IMR-90 (cell line): ENCODE results near the gene CDX1. TPM values are rescaled to one million over a fixed set of nuclear protein-coding genes. Genes with fewer than 3 reads are reported as not detected.

ENCODE experiments used
- ATAC-seq: fragments of 200-7000 bp; cut with Tn5 transposase; 2 replicates; pipeline ENCODE4 v1.9.1; 2020; ENCODE audit warnings: low read depth, mild to moderate bottlenecking, moderate library complexity
- BruUV-seq: library from RNA; stranded (reverse); fragments of 400-500 nt; replicated peaks from 2 replicates; lab custom pipeline; 2021; lab: Mats Ljungman, UMichigan
- CTCF ChIA-PET: fragments of 300-600 bp; formaldehyde crosslinking; extraction: SDS; loops from one replicate; lab custom pipeline; 2021; ENCODE audit warnings: antibody characterized with exemption; lab: Yijun Ruan, JAX
- POLR2A ChIA-PET: fragments of 300-600 bp; sonication (Branson Sonifier 250); formaldehyde crosslinking; loops from one replicate; lab custom pipeline; 2022; ENCODE audit warnings: antibody characterized with exemption; ENCODE audit not compliant: unreplicated experiment; lab: Charles Lee
- DNase-seq: peaks from one replicate; pipeline ENCODE4 v3.0.0; 2013
- H2AFZ ChIP-seq: replicated peaks from 2 replicates; pipeline ENCODE3; 2013; ENCODE audit warnings: low read length, mild to moderate bottlenecking; ENCODE audit not compliant: poor library complexity
- H2AK5ac ChIP-seq: 2 replicates; pipeline ENCODE4 v1.6.1; 2013; ENCODE audit warnings: low read depth, low read length, inconsistent platforms
- H2AK9ac ChIP-seq: replicated peaks from 2 replicates; pipeline ENCODE3; 2013; ENCODE audit warnings: mild to moderate bottlenecking, low read depth, low read length, moderate library complexity; ENCODE audit not compliant: poor library complexity
- H2BK120ac ChIP-seq: 2 replicates; pipeline ENCODE4 v1.6.1; 2013; ENCODE audit warnings: low read depth, low read length, inconsistent platforms
- H2BK15ac ChIP-seq: 3 replicates; pipeline ENCODE4 v1.6.1; 2013; ENCODE audit warnings: low read depth, low read length, inconsistent platforms
- H2BK20ac ChIP-seq: 2 replicates; pipeline ENCODE4 v1.6.1; 2013; ENCODE audit warnings: low read depth, mild to moderate bottlenecking, inconsistent platforms, low read length, moderate library complexity
- H2BK5ac ChIP-seq: 2 replicates; pipeline ENCODE4 v1.6.1; 2013; ENCODE audit warnings: mild to moderate bottlenecking, low read depth, low read length, inconsistent platforms; ENCODE audit not compliant: poor library complexity, severe bottlenecking
- H3K14ac ChIP-seq: replicated peaks from 2 replicates; pipeline ENCODE4 v1.6.1; 2013; ENCODE audit warnings: low read depth, low read length, inconsistent platforms
- H3K18ac ChIP-seq: 2 replicates; pipeline ENCODE4 v1.6.1; 2013; ENCODE audit warnings: low read depth, low read length, control low read depth
- H3K23ac ChIP-seq: 2 replicates; pipeline ENCODE4 v1.6.1; 2013; ENCODE audit warnings: low read depth, low read length, inconsistent platforms
- H3K27ac ChIP-seq: 2 replicates; pipeline ENCODE4 v1.5.1; 2013; ENCODE audit warnings: mild to moderate bottlenecking, control low read depth, low read length; ENCODE audit not compliant: insufficient read depth
- H3K27me3 ChIP-seq: 2 replicates; pipeline ENCODE4 v1.6.1; 2013; ENCODE audit warnings: low read length; ENCODE audit not compliant: control insufficient read depth, insufficient read depth
- H3K36me3 ChIP-seq: 2 replicates; pipeline ENCODE4 v1.6.1; 2013; ENCODE audit warnings: low read length, mixed read lengths; ENCODE audit not compliant: control insufficient read depth, insufficient read depth
- H3K4ac ChIP-seq: 2 replicates; pipeline ENCODE4 v1.6.1; 2013; ENCODE audit warnings: low read depth, low read length, inconsistent platforms
- H3K4me1 ChIP-seq: 2 replicates; pipeline ENCODE4 v1.6.1; 2013; ENCODE audit warnings: low read length, mixed read lengths; ENCODE audit not compliant: control insufficient read depth, insufficient read depth
- H3K4me2 ChIP-seq: 2 replicates; pipeline ENCODE4 v1.6.1; 2013; ENCODE audit warnings: low read depth, mild to moderate bottlenecking, control low read depth, low read length, moderate library complexity
- H3K4me3 ChIP-seq: 2 replicates; pipeline ENCODE4 v1.5.1; 2013; ENCODE audit warnings: low read depth, mild to moderate bottlenecking, control low read depth, low read length, moderate library complexity; ENCODE audit not compliant: insufficient read depth
- H3K56ac ChIP-seq: 2 replicates; pipeline ENCODE4 v1.6.1; 2013; ENCODE audit warnings: low read length, inconsistent platforms; ENCODE audit not compliant: insufficient read depth; ENCODE audit errors: extremely low read depth
- H3K79me1 ChIP-seq, 2 experiments: 2 replicates each; pipeline ENCODE4 v1.6.1; 2013; ENCODE audit warnings: low read length in 2 of 2, inconsistent platforms in 1 of 2, low read depth in 1 of 2
- H3K9ac ChIP-seq: 2 replicates; pipeline ENCODE4 v1.6.1; 2013; ENCODE audit warnings: low read depth, low read length, control low read depth
- H3K9me1 ChIP-seq: 2 replicates; pipeline ENCODE4 v1.6.1; 2013; ENCODE audit warnings: low read length, inconsistent platforms; ENCODE audit not compliant: insufficient read depth
- H3K9me3 ChIP-seq: 2 replicates; pipeline ENCODE4 v1.6.1; 2013; ENCODE audit warnings: low read length; ENCODE audit not compliant: control insufficient read depth, insufficient read depth
- H4K20me1 ChIP-seq: 2 replicates; pipeline ENCODE4 v1.6.1; 2013; ENCODE audit warnings: low read length, inconsistent platforms; ENCODE audit not compliant: insufficient read depth
- H4K5ac ChIP-seq: 2 replicates; pipeline ENCODE4 v1.6.1; 2013; ENCODE audit warnings: mild to moderate bottlenecking, low read depth, low read length, control low read depth
- H4K8ac ChIP-seq, 2 experiments: 2 replicates each; pipeline ENCODE4 v1.6.1; 2013; ENCODE audit warnings: low read depth in 2 of 2, low read length in 2 of 2, control low read depth in 1 of 2, inconsistent platforms in 1 of 2
- H4K91ac ChIP-seq: 2 replicates; pipeline ENCODE4 v1.6.1; 2013; ENCODE audit warnings: low read depth, low read length, inconsistent platforms; ENCODE audit not compliant: insufficient read depth
- CEBPB ChIP-seq: IDR thresholded peaks from 2 replicates; pipeline ENCODE4 v1.6.1; 2012; ENCODE audit warnings: low read depth, low read length, improper control_type of control experiment
- CHD1 ChIP-seq: IDR thresholded peaks from 2 replicates; pipeline ENCODE4 v1.6.1; 2012; ENCODE audit warnings: low read depth, low read length, improper control_type of control experiment
- CTCF ChIP-seq: conservative IDR thresholded peaks from 2 replicates; pipeline ENCODE4 v1.5.1; 2012; ENCODE audit warnings: mild to moderate bottlenecking, low read depth, low read length, improper control_type of control experiment
- ELK1 ChIP-seq: fragments of 150-350 bp; IDR thresholded peaks from 2 replicates; pipeline ENCODE4 v1.6.1; 2016; ENCODE audit warnings: low read depth, mild to moderate bottlenecking, low read length, moderate library complexity, borderline replicate concordance
- FOS ChIP-seq: fragments of 150-350 bp; IDR thresholded peaks from 2 replicates; pipeline ENCODE4 v1.6.1; 2016; ENCODE audit warnings: low read depth, low read length
- MAFK ChIP-seq: IDR thresholded peaks from 2 replicates; pipeline ENCODE4 v1.6.1; 2012; ENCODE audit warnings: low read depth, low read length, improper control_type of control experiment
- MAZ ChIP-seq: IDR thresholded peaks from 2 replicates; pipeline ENCODE4 v1.6.1; 2012; ENCODE audit warnings: low read depth, mild to moderate bottlenecking, low read length, improper control_type of control experiment, moderate library complexity, borderline replicate concordance
- NFE2L2 ChIP-seq: fragments of 150-350 bp; IDR thresholded peaks from 2 replicates; pipeline ENCODE4 v1.6.1; 2016; ENCODE audit warnings: low read depth, mild to moderate bottlenecking, low read length
- POLR2A ChIP-seq: IDR thresholded peaks from 2 replicates; pipeline ENCODE4 v1.6.1; 2012; ENCODE audit warnings: mild to moderate bottlenecking, low read depth, low read length
- RAD21 ChIP-seq: IDR thresholded peaks from 2 replicates; pipeline ENCODE4 v1.6.1; 2012; ENCODE audit warnings: low read length, improper control_type of control experiment
- RFX5 ChIP-seq: IDR thresholded peaks from 2 replicates; pipeline ENCODE4 v1.8.0; 2012; ENCODE audit warnings: low read depth, mild to moderate bottlenecking, low read length, moderate library complexity
- SMC3 ChIP-seq: fragments of 150-350 bp; IDR thresholded peaks from 2 replicates; pipeline ENCODE4 v1.6.1; 2016; ENCODE audit warnings: low read depth, mild to moderate bottlenecking, antibody characterized with exemption, low read length, moderate library complexity
- USF2 ChIP-seq: fragments of 150-350 bp; IDR thresholded peaks from 2 replicates; pipeline ENCODE4 v1.6.1; 2017; ENCODE audit warnings: mild to moderate bottlenecking, antibody characterized with exemption, low read length, low read depth
- WGBS, 2 experiments: methylation state at CpG; one replicate each; pipeline versions ENCODE4 v1.1.5 to v1.1.7; 2013; ENCODE audit warnings: missing lambda C conversion rate in 2 of 2; ENCODE audit not compliant: insufficient read length in 1 of 2; ENCODE audit errors: extremely low coverage in 2 of 2; 5-methylcytosine and 5-hydroxymethylcytosine counted together
- dilution Hi-C: fragments of 300-500 bp; cut with HindIII; formaldehyde crosslinking; loops from one replicate; pipeline ENCODE4 v1.14.3; 2018; ENCODE audit warnings: low sequenced_read_pairs; ENCODE audit not compliant: unreplicated experiment
- in situ Hi-C: fragments of 300-500 bp; cut with MboI; formaldehyde crosslinking; loops from 3 replicates; pipeline ENCODE4 v1.14.3; 2019; ENCODE audit warnings: low sequenced_read_pairs, inconsistent platforms, mixed read lengths
- intact Hi-C: fragments of 100-400 bp; cut with micrococcal nuclease; formaldehyde crosslinking; loops from 2 replicates; pipeline ENCODE4 v1.10.0; 2022
- polyA plus RNA-seq, 3 experiments: library from polyadenylated mRNA; depleted of rRNA; stranded (reverse); fragments of >200 nt; gene quantifications; 2 replicates each; pipeline ENCODE4 v1.2.3, GENCODE V29; 2012; ENCODE audit warnings: low replicate concordance in 1 of 3
- total RNA-seq: library from RNA; depleted of rRNA; stranded (reverse); fragments of >200 nt; gene quantifications from 2 replicates; pipeline ENCODE4 v1.2.3, GENCODE V29; 2012

CDX1 gene
- total and polyA plus RNA-seq, 2 of the 4 experiments (the other 2 are of a cell fraction) = 0.18 to 0.24 TPM

- H2AK9ac ChIP-seq = no peak overlapping the region
- H3K79me1 ChIP-seq = no peaks in the 10 kb centered on the region
- no peaks in the 10 kb centered on the region for H3K27me3 ChIP-seq
- in situ Hi-C loops (loop anchor here (5.0 to 25.0 kb wide), 4 partner anchors 84 to 574 kb away; partner anchors contain the start of genes HMGXB3 and TIGD6), intact Hi-C loops (loop anchor here (10.0 kb wide), 1 partner anchor 177 kb away; no protein-coding TSS in a partner anchor), dilution Hi-C loops (no loop called here)
- no peak for DNase-seq
- H4K20me1 ChIP-seq = no peaks in the 10 kb centered on the region
- POLR2A ChIA-PET = no interaction called here
- H4K91ac ChIP-seq = no peak overlapping the region
- H3K27ac ChIP-seq = no peak overlapping the region
- H3K56ac ChIP-seq = no peak overlapping the region
- no peaks in the 10 kb centered on the region for H3K9me3 ChIP-seq
- H2BK5ac ChIP-seq = no peak overlapping the region
- H2BK120ac ChIP-seq = no peak overlapping the region; the same call in 1 of the 2 replicates
- no peak overlapping the region for H2BK15ac ChIP-seq
- no peak for ATAC-seq
- H3K23ac ChIP-seq = no peak overlapping the region
- TF ChIP-seq RAD21 (no peak), FOS (no peak), MAZ (no peak), MAFK (no peak), CEBPB (no peak), CHD1 (no peak), USF2 (no peak), SMC3 (no peak), RFX5 (no peak), POLR2A (no peak), CTCF (no peak), NFE2L2 (no peak), ELK1 (no peak)
- H3K4me2 ChIP-seq = no peak overlapping the region
- H3K4me1 ChIP-seq = peaks cover 11% of the 10 kb centered on the region
- no peak overlapping the region for H4K5ac ChIP-seq
- BruUV-seq = no TSS peak
- WGBS, 2 experiments = no CpG with 5 or more reads among the region's 15 CpGs
- 0 out of 2 replicates have a peak overlapping the region, but pooled peaks have one; percentile 21 for H2AK5ac ChIP-seq
- no peak overlapping the region for H3K9ac ChIP-seq
- CTCF ChIA-PET = no interaction called here
- H3K4ac ChIP-seq = no peak overlapping the region; the same call in 1 of the 2 replicates
- H4K8ac ChIP-seq = no peak overlapping the region
- H3K36me3 ChIP-seq = no peaks in the 10 kb centered on the region
- peaks cover 6% of the 10 kb centered on the region; the same call in 1 of the 2 replicates for H3K9me1 ChIP-seq
- H2AFZ ChIP-seq = no peak overlapping the region
- no peak overlapping the region; the same call in 1 of the 2 replicates for H2BK20ac ChIP-seq
- no peak overlapping the region for H3K18ac ChIP-seq
- no peak overlapping the region for H3K4me3 ChIP-seq
- no peak overlapping the region for H3K14ac ChIP-seq
These were observed 44.8 kb downstream of the CDX1 start for GRCh38 chr5:150211156-150212030.
